Stimulated activated CD4-positive, alpha-beta T cell treated with anti-CD3 and anti-CD28 coated beads, Interleukin-12 subunit alpha, Interleukin-12 subunit beta, amount 100 ng/mL, for 4 hours (primary cell): Measurements from ENCODE around the gene BABAM1.

Source experiments
- DNase-seq: peaks from one replicate; pipeline ENCODE4 v3.0.0-alpha.2; 2020

Gene BABAM1

GRCh38 chr19:17325133-17325532 lies 57.9 kb downstream of the BABAM1 start:
- no peak for DNase-seq

- DNase-seq = no peak
These were observed 58.8 kb downstream of the BABAM1 start for GRCh38 chr19:17325881-17326594.

DNA sequence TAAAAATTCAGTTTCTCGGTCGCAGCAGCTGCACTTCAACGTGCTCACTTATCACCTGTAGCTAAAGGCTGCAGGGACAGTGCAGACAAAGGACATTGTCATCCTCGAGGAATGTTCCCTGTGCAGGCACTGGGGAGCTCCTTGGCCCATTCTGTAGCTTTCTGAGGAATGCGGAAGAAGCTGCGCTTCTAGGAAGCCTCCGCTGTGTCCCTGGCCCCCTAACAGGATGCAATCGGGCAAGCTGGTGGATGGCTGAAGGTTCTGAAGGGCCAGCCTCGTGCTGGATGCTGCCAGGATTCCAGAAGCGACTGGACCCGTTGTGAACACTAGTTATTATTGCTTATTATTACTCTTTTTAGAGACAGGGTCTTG lies 59.3 kb downstream of the BABAM1 start:
- no peak for DNase-seq

GRCh38 chr19:17327068-17327653 lies 59.9 kb downstream of the BABAM1 start:
- DNase-seq = no peak

DNA sequence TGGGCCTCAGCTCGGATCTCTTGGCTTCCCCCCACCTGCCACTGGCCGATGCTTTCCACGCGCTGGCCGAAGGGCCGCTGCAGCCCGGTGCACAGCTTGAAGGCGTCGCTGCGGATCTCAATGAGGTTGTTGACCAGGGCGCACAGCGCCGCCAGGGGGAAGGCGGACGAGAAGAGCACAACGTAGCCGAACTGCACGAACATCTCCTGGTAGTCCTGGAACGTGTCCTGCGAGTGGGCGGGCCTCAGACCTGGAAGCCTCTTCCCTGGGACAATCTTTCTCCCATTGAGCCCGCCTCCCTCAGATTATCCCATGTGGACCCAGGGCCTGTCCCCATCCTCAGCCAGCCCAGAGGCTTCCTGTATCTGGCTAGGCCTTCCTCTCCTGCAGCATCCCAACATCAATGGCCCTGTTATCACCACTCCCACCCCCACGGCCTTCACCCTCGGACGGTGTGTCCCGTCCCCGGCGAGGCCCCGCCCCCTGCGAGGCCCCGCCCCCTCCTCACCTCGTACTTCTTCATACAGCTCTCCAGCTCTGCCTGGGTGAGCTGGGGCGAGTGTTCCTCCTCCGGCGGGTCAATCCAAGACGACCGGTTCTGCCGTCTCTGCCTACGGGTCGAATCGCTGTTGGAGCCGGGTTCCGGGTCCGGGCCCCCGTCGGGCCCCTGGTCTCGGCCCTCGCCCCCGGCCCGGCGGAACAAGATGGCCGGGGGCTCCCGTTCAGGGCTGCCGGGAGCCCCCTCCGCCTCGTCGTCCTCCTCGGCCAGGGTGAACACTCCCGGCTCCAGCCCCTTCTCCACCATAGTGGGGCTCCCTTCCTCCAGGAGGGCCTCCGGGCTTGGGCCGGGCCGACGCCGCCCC lies 60.6 kb downstream of the BABAM1 start:
- peak; percentile 66 for DNase-seq
